NCI-H2081 treated with DMSO at 0.1 percent for 48 hours (cell line): ENCODE data around the gene KRT86.
"Not testable (repeated sequence)": the region's sequence is repeated elsewhere in the genome, so short reads cannot be mapped to it uniquely, and the experiment has no call there.

Experiments
- DNase-seq: peaks from one replicate; lab custom pipeline; 2025; lab: John Stamatoyannopoulos, UW

The KRT86 gene

DNA sequence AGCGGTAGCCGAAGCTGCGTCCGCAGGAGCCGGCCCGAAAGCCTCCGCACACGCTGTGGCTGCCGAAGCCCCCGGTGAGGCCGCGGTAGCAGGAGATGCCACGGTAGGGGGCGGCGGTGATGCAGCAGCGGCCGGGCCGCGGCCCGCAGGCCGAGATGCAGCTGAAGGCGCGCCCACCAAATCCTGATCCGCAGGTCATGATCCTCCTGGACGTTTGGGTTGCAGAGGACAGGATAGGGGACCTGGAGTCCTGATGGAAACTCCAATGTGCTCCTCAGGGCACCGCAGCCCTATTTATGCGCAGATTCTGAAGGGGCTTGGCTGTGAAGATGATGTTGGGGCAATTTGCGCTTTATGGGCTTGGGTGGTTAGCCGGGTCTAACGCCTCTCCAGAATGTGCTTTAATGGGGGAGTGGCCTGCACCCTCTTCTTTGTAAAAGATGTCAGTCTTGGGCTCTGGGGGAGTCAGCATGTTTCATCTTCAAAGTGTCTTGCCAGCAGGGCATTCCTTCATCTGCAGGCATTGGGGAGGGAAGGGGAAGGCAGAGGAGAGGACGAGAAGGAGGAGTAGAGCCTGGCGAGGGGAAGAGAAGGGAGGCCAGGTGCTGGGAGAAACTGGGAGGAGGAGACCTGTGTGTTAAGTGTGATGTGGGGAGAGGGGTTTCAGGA, 17.0 kb downstream of the KRT86 start, which contains the start of gene KRT81:
Gene KRT81 (minus strand): TSS at position 268 of the 669 bp plus-strand sequence. CDS start 69 bp downstream, at position 199.
- no peak for DNase-seq

DNA sequence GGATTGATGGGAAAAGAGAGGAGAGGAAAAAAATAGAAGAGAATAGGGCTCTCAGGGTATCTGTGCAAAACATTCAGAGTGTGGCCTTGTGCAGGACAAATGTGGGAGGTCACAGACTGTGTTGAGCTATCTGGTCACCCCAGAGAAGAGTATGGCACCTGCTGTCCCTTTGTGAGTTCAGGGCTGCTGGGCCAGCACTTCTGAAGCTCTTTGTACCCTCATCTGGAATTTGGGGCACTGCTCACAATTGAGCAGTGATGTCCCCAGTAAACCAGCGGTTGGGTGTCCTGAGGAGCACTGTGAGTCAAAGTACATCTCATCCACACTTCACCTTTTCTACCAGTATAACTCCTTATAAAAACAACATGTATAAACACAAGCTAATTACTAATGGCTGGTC, 19.5 kb downstream of the KRT86 start:
- DNase-seq: no peak

DNA sequence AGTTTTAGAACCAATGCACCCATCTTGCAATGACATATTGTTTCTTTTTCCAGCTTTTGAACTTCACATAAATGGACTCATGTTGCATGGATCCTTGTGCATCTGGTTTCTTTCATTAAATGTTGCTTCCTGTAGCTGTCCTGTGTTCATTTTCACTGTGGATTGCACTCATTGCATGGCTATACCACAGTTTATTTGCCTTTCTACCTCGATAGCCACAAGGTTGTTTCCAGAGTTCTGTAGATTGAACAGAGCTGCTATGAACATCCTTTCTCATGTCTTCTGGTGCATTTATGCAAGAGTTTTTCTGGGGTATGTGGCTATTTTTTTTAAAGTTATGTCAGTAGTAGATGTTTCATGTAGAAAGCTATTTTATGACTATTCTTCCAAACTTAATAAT, 20.4 kb downstream of the KRT86 start:
- no peak for DNase-seq

DNA sequence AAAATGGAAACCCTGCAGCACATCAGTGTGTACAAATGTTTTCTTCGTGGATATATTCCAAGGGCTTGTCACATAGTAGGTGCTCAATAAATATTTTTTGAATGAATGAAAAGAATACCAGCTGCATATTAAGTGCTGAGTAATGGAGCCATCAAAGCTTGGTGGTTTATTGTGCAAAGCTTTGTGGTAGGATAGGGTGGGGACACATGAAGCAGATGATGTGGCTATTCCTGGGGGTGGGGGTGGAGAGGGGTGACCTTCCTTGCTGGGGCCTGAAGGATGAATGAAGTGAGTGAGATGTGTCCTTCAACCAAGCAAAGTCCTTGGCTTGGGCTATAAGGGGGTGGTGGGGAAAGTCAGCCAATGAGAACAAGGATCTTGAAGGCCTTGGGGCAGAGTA, 21.2 kb downstream of the KRT86 start:
- DNase-seq: no peak

DNA sequence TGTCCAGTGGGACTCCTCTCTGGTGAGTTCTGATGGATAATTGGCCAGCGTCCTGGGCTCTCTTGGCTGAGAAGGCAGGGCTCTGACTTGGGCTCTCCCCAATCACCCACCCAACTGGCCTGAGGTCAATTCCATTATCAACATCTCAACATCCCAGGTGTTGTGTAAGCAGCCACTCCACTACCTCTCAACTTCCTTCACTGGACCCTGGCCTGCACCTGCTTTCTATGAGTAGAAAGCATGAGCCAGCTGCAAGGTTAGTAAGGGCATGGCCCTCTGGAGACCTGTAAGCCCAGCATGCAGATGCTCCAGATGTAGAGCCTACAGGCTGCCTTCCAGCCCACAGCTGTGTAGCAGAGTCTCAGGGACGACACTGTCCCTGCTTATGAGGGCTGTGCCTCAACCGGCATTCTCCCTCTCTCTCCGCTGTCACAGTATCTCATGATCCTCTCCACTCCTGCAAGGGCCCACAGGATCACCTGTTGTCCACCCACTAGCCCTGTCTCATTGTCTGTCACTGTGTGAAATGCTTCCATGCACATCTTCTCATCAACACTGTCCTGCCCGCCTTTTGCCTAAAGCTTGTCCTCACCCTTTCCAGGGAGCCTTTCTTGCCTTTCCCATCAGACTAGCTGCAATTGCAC, 22.2 kb downstream of the KRT86 start:
- no peak for DNase-seq

DNA sequence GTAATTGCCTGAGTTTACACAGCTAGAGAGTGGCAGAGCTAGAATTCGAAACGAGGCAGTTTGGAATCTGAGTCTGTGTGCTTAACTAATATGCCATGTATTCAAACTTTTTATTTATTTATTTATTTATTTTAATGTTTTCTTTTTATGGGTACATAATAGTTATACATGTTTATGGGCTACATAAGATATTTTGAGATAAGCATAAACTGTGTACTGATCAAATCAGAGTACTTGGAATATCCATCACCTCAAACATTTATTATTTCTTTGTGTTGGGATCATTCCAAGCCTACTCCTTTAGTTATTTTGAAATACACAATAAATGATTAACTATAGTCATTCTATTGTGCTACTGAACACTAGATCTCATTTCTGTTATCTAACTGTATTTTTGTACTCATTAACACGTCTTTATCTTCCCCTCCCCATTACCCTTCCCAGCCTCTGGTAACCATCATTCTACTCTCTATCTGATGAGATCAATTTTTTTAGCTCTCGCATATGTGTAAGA, 24.3 kb downstream of the KRT86 start:
- no peak for DNase-seq

DNA sequence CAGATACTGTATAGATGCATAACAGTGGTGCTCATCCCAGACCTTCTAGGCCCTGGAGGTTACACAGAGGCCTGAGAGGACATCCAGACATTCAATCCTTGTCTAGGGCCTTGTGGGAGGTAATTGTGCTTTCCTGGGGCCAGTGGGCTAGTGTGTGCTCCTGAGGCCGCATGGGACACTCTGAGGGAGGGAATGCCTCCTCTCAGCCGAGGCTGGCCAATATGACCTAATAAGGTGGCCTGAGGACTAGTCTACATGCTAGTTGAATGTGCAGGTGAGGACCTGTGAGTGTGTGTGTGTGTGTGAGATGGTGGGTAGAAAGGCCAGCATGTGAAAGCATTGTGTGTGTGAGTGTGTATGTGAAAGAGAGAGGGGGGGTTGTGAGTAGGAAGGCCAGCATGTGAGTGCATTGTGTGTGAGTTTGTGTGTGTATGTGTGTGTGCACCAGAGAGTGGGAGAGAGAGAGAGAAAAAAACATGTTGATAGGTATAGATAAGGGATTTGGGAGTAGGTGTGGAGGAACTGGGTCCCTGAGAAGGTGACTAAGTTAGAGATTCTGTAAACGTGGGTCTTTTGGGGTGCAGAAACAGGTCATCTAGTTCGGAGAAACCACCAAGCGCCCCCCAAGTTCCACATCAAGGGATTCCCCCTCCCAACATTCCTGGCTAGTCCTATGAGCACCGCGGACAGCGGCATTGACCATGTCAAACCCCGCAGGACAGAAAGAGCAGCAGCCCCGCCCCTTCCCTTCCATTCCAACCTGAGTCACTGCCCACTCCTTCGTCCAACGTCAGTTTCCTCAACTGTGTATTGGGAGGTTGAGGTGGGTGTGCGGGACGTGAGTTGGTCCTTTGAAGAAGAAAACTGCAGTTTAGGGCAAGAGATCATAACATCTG, 26.6 kb downstream of the KRT86 start:
- DNase-seq: no peak

DNA sequence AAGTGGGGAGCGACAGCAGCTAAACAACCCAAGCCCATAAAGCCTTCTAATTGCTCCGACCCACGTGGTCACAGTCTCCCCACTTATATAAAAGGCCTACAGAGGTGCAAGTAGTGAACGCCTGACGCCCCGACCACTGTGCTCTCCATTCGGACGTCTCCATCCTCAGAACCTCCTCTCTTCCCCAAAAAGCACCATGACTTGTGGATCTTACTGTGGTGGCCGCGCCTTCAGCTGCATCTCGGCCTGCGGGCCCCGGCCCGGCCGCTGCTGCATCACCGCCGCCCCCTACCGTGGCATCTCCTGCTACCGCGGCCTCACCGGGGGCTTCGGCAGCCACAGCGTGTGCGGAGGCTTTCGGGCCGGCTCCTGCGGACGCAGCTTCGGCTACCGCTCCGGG, 27.3 kb downstream of the KRT86 start:
- not testable (repeated sequence) for DNase-seq

DNA sequence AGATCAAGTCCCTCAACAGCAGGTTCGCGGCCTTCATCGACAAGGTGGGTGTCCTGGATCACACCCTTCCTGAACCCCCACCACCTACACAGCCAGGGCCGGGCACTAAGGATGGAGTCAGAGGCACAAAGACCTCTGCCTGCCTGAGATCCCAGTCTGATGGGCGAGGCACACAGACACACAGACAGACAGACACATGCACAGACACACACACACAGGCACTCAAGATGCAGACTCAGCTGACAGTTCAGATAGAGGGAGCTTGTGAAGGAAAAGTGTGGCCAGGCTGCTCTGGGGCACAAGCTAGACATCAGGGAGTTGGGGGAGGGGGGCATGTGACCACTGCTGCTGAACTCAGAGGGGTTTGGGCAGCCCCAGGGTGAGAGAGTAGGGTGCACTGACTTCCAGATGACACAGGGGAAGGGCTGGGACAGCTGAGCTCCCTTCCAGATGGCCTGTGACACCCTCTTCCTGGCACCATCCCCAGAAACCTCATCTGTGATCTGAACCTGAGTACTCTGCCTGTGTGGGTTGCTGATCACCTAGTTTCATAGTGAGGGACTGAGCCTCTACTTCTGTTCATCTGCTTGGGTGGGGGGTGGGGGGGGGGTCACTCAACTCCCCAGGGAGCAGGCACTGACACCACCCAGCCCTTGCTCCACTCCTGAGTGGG, 27.9 kb downstream of the KRT86 start:
- DNase-seq: not testable (repeated sequence)

DNA sequence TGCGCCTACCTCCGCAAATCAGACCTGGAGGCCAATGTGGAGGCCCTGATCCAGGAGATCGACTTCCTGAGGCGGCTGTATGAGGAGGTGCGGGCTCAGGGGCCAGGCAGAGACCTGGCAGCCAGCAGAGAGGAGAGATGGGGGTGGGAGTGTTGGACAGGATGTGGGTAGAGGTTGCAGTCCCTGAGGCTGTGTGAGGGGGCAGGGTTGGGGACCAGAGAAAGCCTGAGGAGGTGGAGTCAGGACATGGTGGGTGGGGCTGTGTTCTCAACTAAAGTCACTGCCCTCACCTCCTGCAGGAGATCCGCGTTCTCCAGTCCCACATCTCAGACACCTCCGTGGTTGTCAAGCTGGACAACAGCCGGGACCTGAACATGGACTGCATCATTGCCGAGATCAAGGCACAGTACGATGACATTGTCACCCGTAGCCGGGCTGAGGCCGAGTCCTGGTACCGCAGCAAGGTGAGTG, 30.5 kb downstream of the KRT86 start:
- not testable (repeated sequence) for DNase-seq

DNA sequence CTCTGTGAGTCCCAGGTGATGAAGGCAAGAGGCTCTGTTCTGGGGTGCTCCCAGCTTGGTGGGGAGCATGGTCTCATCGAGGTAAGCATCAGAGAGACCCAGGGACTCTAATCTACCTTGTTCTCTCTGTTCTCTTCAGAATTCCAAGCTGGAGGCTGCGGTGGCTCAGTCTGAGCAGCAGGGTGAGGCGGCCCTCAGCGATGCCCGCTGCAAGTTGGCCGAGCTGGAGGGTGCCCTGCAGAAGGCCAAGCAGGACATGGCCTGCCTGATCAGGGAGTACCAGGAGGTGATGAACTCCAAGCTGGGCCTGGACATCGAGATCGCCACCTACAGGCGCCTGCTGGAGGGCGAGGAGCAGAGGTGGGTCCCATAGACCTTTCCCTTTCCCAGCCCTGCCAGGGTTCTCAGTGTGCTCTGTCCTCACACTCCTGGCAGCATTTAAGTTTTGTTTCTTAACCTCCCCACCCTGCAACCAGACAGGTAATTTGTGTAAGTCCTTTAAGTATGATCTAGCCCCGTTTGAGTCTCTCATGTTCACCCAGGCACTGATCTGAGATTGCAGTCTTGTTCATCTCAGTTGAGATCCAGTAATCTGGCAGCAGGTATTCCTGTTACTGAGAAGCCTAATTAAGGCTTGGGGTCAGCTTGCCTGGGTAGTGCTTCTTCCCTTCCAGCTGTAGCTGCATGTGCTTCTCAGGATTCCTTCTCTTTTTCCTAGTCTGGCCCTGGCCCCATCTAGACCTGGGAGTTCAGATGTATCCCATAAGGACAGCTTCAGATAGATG, 31.7 kb downstream of the KRT86 start:
- no peak for DNase-seq

DNA sequence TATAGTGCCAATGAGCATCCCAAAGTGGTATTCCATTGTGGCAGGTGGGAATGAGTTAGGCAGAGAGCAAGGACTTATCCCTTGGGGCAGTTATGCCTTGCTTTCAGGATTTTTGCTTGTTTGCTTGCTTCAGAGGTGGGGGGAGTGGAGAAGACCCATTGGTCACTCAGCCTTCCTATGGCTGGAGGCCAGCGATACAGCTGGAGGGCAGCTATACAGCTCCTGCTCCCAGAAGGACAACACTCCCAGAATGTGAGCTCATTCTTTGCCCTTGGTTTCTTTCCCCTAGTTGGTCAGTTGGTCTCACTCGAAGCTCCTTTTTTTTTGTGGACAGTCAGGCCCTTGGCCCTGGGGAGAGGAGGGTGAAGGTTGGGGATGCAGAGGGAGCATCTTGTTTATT, 32.3 kb downstream of the KRT86 start:
- no peak for DNase-seq

DNA sequence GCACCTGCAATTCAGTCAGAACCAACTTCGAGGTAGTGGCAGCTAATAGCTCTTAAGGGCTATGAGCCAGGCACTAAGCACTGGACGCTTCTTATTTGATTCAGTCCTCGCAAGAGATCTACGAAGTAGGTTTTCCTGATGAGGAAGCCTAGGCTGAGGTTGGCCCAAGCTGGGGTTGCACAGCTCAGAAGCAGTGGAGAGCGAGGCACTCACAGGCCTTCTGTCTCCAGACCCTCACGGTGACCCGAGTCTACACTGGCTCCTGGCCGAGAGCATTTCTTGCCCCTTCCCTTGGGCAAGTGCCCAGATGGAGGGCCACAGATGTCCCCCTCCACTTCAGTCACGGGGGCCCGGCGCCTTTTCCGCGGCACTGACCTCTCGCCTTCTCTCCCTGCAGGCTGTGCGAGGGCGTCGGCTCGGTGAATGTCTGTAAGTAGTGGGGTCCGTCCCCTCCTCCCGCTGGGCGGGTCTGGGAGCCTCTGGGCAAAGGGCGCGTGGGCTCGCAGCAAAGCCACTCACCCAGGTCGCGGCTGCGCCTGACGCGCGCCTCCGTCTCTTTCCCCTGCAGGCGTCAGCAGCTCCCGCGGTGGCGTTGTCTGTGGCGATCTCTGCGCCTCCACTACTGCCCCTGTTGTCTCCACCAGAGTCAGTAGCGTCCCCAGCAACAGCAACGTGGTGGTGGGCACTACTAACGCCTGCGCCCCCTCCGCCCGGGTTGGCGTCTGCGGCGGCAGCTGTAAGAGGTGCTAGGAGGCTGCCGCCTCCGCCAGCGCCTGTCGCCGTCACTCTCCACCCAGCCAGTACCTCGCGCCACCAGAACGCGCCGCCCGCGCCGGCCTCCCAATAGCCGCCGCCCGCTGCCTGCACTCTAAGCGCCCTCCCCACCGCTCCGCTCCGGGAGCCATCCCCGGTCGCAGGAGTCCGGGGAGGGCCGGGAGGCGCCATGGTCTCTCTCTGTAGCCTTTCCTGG, 33.7 kb downstream of the KRT86 start:
- no peak for DNase-seq

DNA sequence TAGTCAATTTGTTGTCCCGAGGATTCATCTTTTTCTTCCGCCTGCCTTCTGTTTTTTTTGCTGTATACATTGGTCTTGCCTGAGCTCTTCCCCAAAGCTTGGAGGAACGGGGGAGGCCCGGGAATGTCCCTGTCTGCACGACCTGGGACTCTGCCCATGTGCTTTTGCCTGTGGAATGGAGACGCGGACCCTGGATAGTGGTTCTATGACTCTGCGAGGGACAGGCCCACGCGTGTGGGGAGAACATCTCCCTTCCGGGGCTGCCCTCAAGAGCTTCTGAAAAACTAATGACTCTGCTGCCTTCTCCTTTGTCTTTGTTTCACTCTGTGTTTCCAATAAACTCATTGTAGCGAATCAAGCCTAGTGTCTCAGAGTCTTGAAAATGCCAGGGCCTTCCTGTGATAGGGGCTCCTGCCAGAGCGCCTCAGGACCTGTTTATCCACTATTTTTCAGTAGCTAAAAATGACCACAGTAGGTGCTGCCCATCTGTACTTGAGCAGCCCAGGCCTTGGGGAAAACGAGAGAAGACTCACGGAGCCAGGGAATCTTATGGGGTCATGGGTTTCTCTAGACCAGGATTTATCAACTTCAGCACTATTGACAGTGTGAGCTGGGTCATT, 34.5 kb downstream of the KRT86 start:
- DNase-seq: no peak

DNA sequence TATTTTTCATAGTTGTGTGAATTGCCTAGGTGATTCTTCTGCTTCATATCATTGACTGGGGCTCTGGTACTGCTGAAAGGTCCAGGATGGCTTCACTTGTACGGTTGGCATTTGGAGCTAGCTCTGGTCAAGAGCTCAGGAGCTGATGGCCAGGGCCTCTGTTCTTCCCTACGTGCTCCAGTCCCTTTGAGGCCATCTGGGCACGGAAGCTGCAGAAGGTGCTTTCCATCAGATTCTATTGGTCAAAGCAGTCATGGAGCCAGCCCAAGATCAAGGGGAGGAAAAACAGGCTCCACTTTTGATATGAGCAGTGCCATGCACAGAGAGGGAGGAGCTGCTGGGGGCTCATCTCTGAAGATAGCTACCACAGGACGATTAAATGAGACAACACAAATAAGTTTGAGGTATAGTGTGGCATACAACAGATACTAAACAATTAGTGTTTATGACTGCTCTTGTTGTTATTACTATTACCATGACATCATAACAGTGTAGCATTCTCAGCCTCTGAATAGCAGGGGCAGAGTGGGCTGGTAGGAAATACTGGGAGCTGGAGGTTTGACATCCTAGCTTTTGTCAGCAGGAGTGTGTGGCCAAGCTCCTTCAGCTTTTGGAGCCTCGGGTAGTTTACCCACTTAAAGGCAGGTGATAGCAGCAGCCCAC, 36.3 kb downstream of the KRT86 start:
- DNase-seq: no peak

DNA sequence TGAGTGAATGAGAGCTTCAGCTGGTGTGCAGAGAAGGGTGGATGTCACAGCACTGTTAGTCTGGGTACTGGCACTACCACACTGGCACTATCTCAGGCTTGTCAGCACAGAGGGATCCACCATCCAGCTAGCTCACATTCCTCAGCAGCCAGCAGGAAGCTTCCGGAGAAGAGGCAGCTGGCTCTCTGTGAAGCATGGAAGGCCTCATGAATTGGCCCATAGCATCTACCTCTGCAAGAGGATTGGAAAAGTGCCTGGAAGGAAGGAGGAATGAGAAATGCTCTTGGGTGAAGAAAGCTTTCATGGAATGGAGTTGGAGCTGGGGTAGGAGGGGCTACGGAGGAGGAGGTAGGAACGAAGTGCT, 36.8 kb downstream of the KRT86 start:
- no peak for DNase-seq

DNA sequence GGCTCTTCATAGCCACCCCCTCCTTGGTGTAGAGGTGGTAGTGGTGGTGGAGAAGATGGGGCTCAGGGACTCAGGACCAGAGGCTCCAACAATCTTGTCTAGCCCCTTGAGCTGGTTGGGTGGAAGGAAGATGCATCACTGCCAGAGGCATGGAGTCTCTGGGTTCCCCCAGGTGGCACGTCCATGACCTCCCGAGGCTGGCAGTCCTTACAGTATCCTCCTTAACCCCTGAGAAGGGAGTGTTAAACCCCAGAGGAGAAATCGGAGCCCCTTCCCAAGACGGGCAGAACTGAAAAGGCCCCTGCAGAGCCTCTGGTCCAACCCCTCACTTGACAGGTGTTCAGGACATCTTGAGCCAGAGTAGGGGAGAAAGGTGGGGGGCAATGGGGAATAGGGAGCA, 37.6 kb downstream of the KRT86 start:
- no peak for DNase-seq

DNA sequence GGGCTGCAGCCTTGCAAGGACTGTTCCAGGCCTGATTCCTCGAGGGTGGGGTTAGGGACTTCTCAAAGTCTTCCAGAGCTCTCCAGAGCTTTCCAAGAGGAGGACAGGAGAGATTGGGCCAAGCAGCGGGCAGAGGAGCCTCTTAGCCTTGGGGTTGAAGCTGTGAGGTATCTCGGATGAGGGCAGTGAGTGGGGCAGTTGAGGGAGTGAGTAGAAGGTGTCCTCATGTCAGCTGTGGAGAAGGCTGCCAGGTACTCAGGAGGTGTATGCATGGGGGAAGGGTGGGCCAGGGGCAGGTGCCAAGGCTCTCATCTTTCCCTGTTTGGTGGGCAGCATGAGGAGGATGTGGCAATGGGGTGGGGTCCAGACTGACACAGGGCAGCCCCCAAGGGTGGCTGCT, 39.0 kb downstream of the KRT86 start:
- DNase-seq: no peak

DNA sequence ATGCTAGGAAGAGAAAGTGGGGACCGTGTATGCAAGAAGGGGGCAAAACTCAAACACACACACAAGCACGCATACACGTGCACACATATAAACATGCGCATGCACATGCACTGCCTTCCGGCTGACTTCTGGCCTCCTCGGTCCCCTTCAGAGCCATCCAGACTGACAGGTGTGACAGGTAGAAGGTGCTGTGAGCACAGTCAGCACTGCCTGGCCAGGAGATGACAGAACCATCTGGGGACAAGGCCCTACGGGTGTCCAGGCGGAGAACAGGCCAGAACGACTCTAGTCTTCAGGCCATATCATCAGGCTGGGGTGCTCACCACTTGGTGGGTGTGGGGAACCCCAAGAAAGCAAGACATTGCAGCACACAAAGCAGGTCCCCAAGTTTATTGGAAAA, 39.5 kb downstream of the KRT86 start:
- DNase-seq: no peak
